Stimulated activated naive CD8-positive, alpha-beta T cell treated with anti-CD3 and anti-CD28 coated beads, Interleukin-15, Interleukin-2, amounts not matched to agents 100 ng/mL and 50 ng/mL, for 24 hours (primary cell): Measurements from ENCODE around the gene ATP10A.
"Not testable (repeated sequence)": the region's sequence is repeated elsewhere in the genome, so short reads cannot be mapped to it uniquely, and the experiment has no call there.

Experiments
- H3K27ac Mint-ChIP-seq: one replicate; pipeline ENCODE4 v1.8.0; 2021; ENCODE audit warnings: mild to moderate bottlenecking, mixed read lengths
- H3K27me3 Mint-ChIP-seq: one replicate; pipeline ENCODE4 v1.8.0; 2021; ENCODE audit warnings: mixed read lengths
- H3K36me3 Mint-ChIP-seq: one replicate; pipeline ENCODE4 v1.8.0; 2021; ENCODE audit warnings: low read depth, mixed read lengths
- H3K4me1 Mint-ChIP-seq: one replicate; pipeline ENCODE4 v1.8.0; 2021; ENCODE audit warnings: low read depth, mixed read lengths
- H3K4me3 Mint-ChIP-seq: one replicate; pipeline ENCODE4 v1.8.0; 2021; ENCODE audit warnings: mild to moderate bottlenecking, mixed read lengths
- H3K9me3 Mint-ChIP-seq: one replicate; pipeline ENCODE4 v1.8.0; 2021; ENCODE audit warnings: mixed read lengths

Gene ATP10A

GRCh38 chr15:25874379-25874778, 11.3 kb upstream of the ATP10A start:
- H3K27me3 Mint-ChIP-seq, result no peaks in the 10 kb centered on the region
- H3K36me3 Mint-ChIP-seq, result no peaks in the 10 kb centered on the region
- no peaks in the 10 kb centered on the region for H3K9me3 Mint-ChIP-seq
- H3K4me1 Mint-ChIP-seq, result peaks cover 6% of the 10 kb centered on the region
- no peak overlapping the region for H3K27ac Mint-ChIP-seq
- H3K4me3 Mint-ChIP-seq, result no peak overlapping the region

GRCh38 chr15:25871403-25871802, 8.3 kb upstream of the ATP10A start:
- H3K9me3 Mint-ChIP-seq, result no peaks in the 10 kb centered on the region
- no peak overlapping the region for H3K27ac Mint-ChIP-seq
- H3K4me3 Mint-ChIP-seq, result no peak overlapping the region
- peaks cover 8% of the 10 kb centered on the region for H3K4me1 Mint-ChIP-seq
- no peaks in the 10 kb centered on the region for H3K27me3 Mint-ChIP-seq
- H3K36me3 Mint-ChIP-seq, result no peaks in the 10 kb centered on the region

GRCh38 chr15:25870938-25871337, 7.8 kb upstream of the ATP10A start:
- H3K4me3 Mint-ChIP-seq, result no peak overlapping the region
- H3K9me3 Mint-ChIP-seq, result no peaks in the 10 kb centered on the region
- no peaks in the 10 kb centered on the region for H3K27me3 Mint-ChIP-seq
- H3K36me3 Mint-ChIP-seq, result no peaks in the 10 kb centered on the region
- H3K4me1 Mint-ChIP-seq, result peaks cover 8% of the 10 kb centered on the region
- no peak overlapping the region for H3K27ac Mint-ChIP-seq

DNA sequence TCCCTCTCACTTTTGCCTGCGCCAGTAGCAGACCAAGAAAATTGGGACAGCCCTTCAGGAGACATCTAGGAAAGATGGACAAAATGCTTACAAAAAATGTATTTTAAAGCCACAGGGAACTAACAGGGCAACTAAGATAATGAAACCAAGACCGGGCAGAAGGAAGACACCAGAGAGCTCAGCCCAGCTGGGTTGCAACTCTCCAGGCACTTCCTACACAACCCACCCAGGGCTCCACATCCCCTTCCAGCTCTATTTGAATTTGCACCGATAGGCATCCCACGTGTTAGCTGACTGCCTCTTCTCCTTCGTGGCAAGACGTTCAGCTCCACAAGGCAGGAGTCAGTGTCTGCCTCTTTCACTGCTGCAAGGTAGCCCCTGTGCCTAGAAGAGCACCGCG, 6.6 kb upstream of the ATP10A start:
- Mint-ChIP-seq H3K27me3 (peaks cover 6% of the 10 kb centered on the region), H3K27ac (no peak overlapping the region), H3K4me1 (peaks cover 11% of the 10 kb centered on the region), H3K36me3 (no peaks in the 10 kb centered on the region), H3K4me3 (peak overlapping the region; percentile 11), H3K9me3 (no peaks in the 10 kb centered on the region)

GRCh38 chr15:25866874-25867273, 3.7 kb upstream of the ATP10A start:
- H3K27me3 Mint-ChIP-seq, result peaks cover 9% of the 10 kb centered on the region
- no peak overlapping the region for H3K27ac Mint-ChIP-seq
- H3K9me3 Mint-ChIP-seq, result no peaks in the 10 kb centered on the region
- no peak overlapping the region for H3K4me3 Mint-ChIP-seq
- H3K4me1 Mint-ChIP-seq, result peaks cover 21% of the 10 kb centered on the region
- H3K36me3 Mint-ChIP-seq, result no peaks in the 10 kb centered on the region

GRCh38 chr15:25866251-25866650, 3.1 kb upstream of the ATP10A start:
- peaks cover 9% of the 10 kb centered on the region for H3K27me3 Mint-ChIP-seq
- no peak overlapping the region for H3K4me3 Mint-ChIP-seq
- no peaks in the 10 kb centered on the region for H3K9me3 Mint-ChIP-seq
- no peak overlapping the region for H3K27ac Mint-ChIP-seq
- H3K4me1 Mint-ChIP-seq, result peaks cover 21% of the 10 kb centered on the region
- H3K36me3 Mint-ChIP-seq, result peaks cover 2% of the 10 kb centered on the region

GRCh38 chr15:25864966-25865365, 1.8 kb upstream of the ATP10A start:
- Mint-ChIP-seq H3K9me3 (no peaks in the 10 kb centered on the region), H3K27ac (peak overlapping the region; percentile 62), H3K27me3 (peaks cover 9% of the 10 kb centered on the region), H3K4me1 (peaks cover 31% of the 10 kb centered on the region), H3K4me3 (no peak overlapping the region), H3K36me3 (peaks cover 13% of the 10 kb centered on the region)

DNA sequence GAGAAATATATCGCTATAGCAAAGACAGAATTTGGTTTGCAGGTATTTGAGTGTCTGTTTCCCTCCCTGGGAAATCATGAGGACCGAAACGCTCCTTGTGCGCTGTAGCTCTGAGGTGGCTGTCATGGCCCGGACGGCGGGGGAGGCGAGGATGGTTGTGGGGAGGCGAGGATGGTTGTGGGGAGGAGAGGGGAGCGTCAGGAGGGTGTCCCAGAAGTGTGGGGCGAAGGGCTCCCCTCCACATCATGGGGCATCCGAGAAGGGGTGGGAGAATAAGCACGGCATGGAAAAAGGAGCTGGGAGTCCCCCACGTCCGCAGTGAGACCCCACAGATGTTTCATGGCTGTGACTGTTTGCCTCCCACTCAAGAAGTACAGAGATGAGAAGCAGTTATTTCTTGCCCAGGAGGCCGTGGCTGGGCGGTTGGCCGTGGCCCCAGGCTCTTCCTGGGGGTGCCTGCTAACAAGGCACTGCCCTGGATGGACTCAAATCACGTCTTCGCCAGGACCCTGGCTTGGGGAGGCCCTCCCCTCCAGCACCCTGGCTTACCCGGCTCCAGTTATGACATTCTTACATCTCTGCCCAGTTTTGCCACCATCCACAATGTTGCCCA, 947 bp upstream of the ATP10A start:
- Mint-ChIP-seq H3K4me3 (peak overlapping the region; percentile 77), H3K4me1 (peaks cover 30% of the 10 kb centered on the region), H3K36me3 (peaks cover 13% of the 10 kb centered on the region), H3K9me3 (no peaks in the 10 kb centered on the region), H3K27ac (peak overlapping the region; percentile 79), H3K27me3 (peaks cover 9% of the 10 kb centered on the region)

- peak overlapping the region; percentile 88 for H3K27ac Mint-ChIP-seq
- H3K4me1 Mint-ChIP-seq, result peaks cover 44% of the 10 kb centered on the region
- peak overlapping the region; percentile 89 for H3K4me3 Mint-ChIP-seq
- peaks cover 23% of the 10 kb centered on the region for H3K36me3 Mint-ChIP-seq
- H3K9me3 Mint-ChIP-seq, result no peaks in the 10 kb centered on the region
- peaks cover 9% of the 10 kb centered on the region for H3K27me3 Mint-ChIP-seq
Measured at GRCh38 chr15:25862472-25863110, 536 bp downstream of the ATP10A start.

GRCh38 chr15:25862071-25862471, 1.1 kb downstream of the ATP10A start:
- Mint-ChIP-seq H3K9me3 (no peaks in the 10 kb centered on the region), H3K4me3 (peak overlapping the region; percentile 89), H3K36me3 (peaks cover 28% of the 10 kb centered on the region), H3K27me3 (peaks cover 9% of the 10 kb centered on the region), H3K4me1 (peaks cover 49% of the 10 kb centered on the region), H3K27ac (peak overlapping the region; percentile 88)

GRCh38 chr15:25860885-25861866, 2.0 kb downstream of the ATP10A start:
- H3K36me3 Mint-ChIP-seq, result peaks cover 37% of the 10 kb centered on the region
- H3K27ac Mint-ChIP-seq, result peak overlapping the region; percentile 88
- peaks cover 9% of the 10 kb centered on the region for H3K27me3 Mint-ChIP-seq
- peaks cover 58% of the 10 kb centered on the region for H3K4me1 Mint-ChIP-seq
- H3K4me3 Mint-ChIP-seq, result peak overlapping the region; percentile 89
- no peaks in the 10 kb centered on the region for H3K9me3 Mint-ChIP-seq

GRCh38 chr15:25859838-25860645, 3.1 kb downstream of the ATP10A start:
- no peaks in the 10 kb centered on the region for H3K9me3 Mint-ChIP-seq
- H3K4me1 Mint-ChIP-seq, result peaks cover 69% of the 10 kb centered on the region
- H3K4me3 Mint-ChIP-seq, result peak overlapping the region; percentile 89
- H3K27ac Mint-ChIP-seq, result peak overlapping the region; percentile 88
- H3K27me3 Mint-ChIP-seq, result peaks cover 6% of the 10 kb centered on the region
- peaks cover 48% of the 10 kb centered on the region for H3K36me3 Mint-ChIP-seq

DNA sequence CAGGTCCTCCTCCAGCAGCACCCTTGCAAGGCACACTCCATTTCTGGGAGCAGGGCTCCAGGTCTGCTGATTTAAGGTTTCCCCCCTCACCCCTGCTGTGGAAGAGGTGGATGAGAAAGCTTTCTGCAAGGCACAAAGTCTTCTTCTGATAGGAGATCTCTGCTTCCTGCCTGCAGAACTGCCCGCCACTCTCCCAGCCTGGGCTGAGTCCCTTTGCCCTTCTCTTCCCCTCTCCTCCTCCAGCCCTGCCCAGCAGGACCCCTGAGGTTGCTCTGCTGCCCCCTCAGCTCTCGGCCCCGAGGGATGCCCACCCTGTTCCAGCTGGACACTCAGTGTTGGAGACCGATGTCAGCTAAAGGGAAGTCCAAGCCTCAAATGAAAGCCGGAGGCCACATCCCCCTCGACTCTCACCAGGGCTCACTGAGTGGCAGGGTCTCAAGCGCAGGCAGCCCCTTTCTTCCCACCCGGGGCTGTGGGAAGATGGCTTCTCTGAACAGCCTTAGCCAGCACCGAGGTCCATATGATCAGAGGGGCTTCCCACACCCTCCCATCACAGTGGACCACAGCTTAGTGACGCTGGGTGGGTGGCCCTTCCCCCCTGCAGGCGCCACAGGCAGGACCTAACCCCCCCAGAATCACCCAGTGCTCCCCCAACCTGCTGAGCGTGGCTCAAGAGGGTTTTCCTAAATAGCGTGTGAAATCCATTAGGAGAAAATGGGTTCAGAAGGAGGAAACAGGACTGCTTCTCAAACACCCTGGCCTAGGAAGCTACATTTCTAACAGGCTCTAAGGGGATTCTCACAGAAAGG, 4.0 kb downstream of the ATP10A start:
- no peaks in the 10 kb centered on the region for H3K9me3 Mint-ChIP-seq
- peaks cover 72% of the 10 kb centered on the region for H3K4me1 Mint-ChIP-seq

GRCh38 chr15:25856059-25856458, 7.1 kb downstream of the ATP10A start:
- not testable (repeated sequence) for H3K27me3 Mint-ChIP-seq, H3K9me3 Mint-ChIP-seq
- Mint-ChIP-seq H3K4me3 (peak overlapping the region; percentile 3), H3K4me1 (peaks cover 96% of the 10 kb centered on the region), H3K36me3 (peaks cover 64% of the 10 kb centered on the region), H3K27ac (peak overlapping the region; percentile 86)

More for the DNA sequence above, 4.0 kb downstream of the ATP10A start:
- H3K27me3 Mint-ChIP-seq, result peaks cover 3% of the 10 kb centered on the region
- peak overlapping the region; percentile 89 for H3K4me3 Mint-ChIP-seq
- peak overlapping the region; percentile 88 for H3K27ac Mint-ChIP-seq
- peaks cover 55% of the 10 kb centered on the region for H3K36me3 Mint-ChIP-seq
